Neural cell (in vitro differentiated cells): ENCODE results near the gene NDUFAF5.

Experiments used
- EP300 ChIP-seq: fragments of 450-650 bp; conservative IDR thresholded peaks from 2 replicates; pipeline ENCODE4 v1.6.1; 2014; ENCODE audit warnings: antibody characterized with exemption, mild to moderate bottlenecking, moderate library complexity; ENCODE audit not compliant: poor library complexity, severe bottlenecking
- EZH2 ChIP-seq: fragments of 200-600, 300-800 bp; shearing (Covaris generic), sonication (generic); IDR thresholded peaks from 2 replicates; pipeline ENCODE4 v1.6.1; 2014; ENCODE audit warnings: antibody characterized with exemption, low read length, borderline replicate concordance, mild to moderate bottlenecking; ENCODE audit not compliant: insufficient read depth, poor library complexity, severe bottlenecking
- MXI1 ChIP-seq: fragments of 450-650 bp; conservative IDR thresholded peaks from 2 replicates; pipeline ENCODE4 v1.6.1; 2014; ENCODE audit warnings: antibody characterized with exemption, mild to moderate bottlenecking; ENCODE audit not compliant: poor library complexity, severe bottlenecking
- POLR2AphosphoS5 ChIP-seq: IDR thresholded peaks from 2 replicates; pipeline ENCODE4 v1.6.1; 2012
- RAD21 ChIP-seq: fragments of 450-650 bp; conservative IDR thresholded peaks from 2 replicates; pipeline ENCODE4 v1.6.1; 2014; ENCODE audit warnings: antibody characterized with exemption, mild to moderate bottlenecking, moderate library complexity
- SMC3 ChIP-seq: fragments of 450-650 bp; conservative IDR thresholded peaks from 2 replicates; pipeline ENCODE4 v1.6.1; 2014; ENCODE audit warnings: antibody characterized with exemption, mild to moderate bottlenecking, moderate library complexity; ENCODE audit not compliant: poor library complexity
- TF ChIP-seq, protein P1 (sequence below): fragments of 450-650 bp; IDR thresholded peaks from 2 replicates; pipeline ENCODE4 v1.5.1; 2014; ENCODE audit warnings: antibody characterized with exemption, mild to moderate bottlenecking, moderate library complexity; ENCODE audit not compliant: poor library complexity, severe bottlenecking
- TF ChIP-seq, protein P2 (sequence below): IDR thresholded peaks from 2 replicates; pipeline ENCODE4 v1.6.1; 2012; ENCODE audit warnings: borderline replicate concordance

DNA sequence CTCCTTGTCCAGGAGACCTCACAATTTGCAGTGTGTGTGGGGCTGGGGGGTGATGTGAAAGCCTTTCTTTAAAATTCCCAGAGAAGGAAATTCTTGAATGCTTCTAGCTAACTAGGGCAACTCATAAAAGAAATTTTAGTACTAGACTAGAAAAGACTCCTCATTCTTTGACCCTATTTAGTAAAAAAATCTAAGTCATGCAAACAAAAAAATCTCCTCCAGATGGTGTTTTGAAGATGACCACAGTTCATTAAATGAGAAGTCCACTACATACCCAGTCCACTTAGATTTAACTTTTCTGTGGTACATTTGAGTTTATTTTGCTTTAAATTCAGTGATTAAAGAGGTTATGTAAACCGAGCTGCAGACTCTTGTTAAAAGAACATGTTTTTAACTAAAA, 67.5 kb downstream of the NDUFAF5 start:
- TF ChIP-seq, protein P1, sequence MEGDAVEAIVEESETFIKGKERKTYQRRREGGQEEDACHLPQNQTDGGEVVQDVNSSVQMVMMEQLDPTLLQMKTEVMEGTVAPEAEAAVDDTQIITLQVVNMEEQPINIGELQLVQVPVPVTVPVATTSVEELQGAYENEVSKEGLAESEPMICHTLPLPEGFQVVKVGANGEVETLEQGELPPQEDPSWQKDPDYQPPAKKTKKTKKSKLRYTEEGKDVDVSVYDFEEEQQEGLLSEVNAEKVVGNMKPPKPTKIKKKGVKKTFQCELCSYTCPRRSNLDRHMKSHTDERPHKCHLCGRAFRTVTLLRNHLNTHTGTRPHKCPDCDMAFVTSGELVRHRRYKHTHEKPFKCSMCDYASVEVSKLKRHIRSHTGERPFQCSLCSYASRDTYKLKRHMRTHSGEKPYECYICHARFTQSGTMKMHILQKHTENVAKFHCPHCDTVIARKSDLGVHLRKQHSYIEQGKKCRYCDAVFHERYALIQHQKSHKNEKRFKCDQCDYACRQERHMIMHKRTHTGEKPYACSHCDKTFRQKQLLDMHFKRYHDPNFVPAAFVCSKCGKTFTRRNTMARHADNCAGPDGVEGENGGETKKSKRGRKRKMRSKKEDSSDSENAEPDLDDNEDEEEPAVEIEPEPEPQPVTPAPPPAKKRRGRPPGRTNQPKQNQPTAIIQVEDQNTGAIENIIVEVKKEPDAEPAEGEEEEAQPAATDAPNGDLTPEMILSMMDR, result no peak
- TF ChIP-seq EP300 (no peak), EZH2 (no peak), POLR2AphosphoS5 (no peak), SMC3 (no peak), RAD21 (no peak), MXI1 (no peak)
- TF ChIP-seq, protein P2, sequence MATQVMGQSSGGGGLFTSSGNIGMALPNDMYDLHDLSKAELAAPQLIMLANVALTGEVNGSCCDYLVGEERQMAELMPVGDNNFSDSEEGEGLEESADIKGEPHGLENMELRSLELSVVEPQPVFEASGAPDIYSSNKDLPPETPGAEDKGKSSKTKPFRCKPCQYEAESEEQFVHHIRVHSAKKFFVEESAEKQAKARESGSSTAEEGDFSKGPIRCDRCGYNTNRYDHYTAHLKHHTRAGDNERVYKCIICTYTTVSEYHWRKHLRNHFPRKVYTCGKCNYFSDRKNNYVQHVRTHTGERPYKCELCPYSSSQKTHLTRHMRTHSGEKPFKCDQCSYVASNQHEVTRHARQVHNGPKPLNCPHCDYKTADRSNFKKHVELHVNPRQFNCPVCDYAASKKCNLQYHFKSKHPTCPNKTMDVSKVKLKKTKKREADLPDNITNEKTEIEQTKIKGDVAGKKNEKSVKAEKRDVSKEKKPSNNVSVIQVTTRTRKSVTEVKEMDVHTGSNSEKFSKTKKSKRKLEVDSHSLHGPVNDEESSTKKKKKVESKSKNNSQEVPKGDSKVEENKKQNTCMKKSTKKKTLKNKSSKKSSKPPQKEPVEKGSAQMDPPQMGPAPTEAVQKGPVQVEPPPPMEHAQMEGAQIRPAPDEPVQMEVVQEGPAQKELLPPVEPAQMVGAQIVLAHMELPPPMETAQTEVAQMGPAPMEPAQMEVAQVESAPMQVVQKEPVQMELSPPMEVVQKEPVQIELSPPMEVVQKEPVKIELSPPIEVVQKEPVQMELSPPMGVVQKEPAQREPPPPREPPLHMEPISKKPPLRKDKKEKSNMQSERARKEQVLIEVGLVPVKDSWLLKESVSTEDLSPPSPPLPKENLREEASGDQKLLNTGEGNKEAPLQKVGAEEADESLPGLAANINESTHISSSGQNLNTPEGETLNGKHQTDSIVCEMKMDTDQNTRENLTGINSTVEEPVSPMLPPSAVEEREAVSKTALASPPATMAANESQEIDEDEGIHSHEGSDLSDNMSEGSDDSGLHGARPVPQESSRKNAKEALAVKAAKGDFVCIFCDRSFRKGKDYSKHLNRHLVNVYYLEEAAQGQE, result no peak
